Measurements from ENCODE around the gene PIM3. TPM values are rescaled to one million over a fixed set of nuclear protein-coding genes. Genes with fewer than 3 reads are reported as not detected.
A peak's percentile ranks its signal among the peaks of the same experiment; 100 is the strongest.
"Not testable (repeated sequence)": the region's sequence is repeated elsewhere in the genome, so short reads cannot be mapped to it uniquely, and the experiment has no call there.

PIM3 gene
- total and polyA plus RNA-seq, 9 donors: 7.3 to 291 (median 34.1) TPM

- H3K4me1 ChIP-seq (ENCODE audit: insufficient read depth): peaks cover 3% of the 10 kb centered on the region
- H3K9me3 ChIP-seq: no peaks in the 10 kb centered on the region
- intact Hi-C loops (cut with DNase I): no loop called here
- no peaks in the 10 kb centered on the region for H3K27me3 ChIP-seq
- TF ChIP-seq CTCF (IDR thresholded peaks at IDR 0.05) (peak in 1 of 3 donors; percentile 26), EP300 (IDR thresholded peaks at IDR 0.05) (no peak)
- 5 to 8% (median 5%) methylated on average over 35 to 90 of the region's 90 CpGs for WGBS, 3 donors
- H3K4me3 ChIP-seq: no peak overlapping the region
- no peak overlapping the region for H3K27ac ChIP-seq
- H3K36me3 ChIP-seq: no peaks in the 10 kb centered on the region
- peak in 4 of 5 donors; percentile 16 to 59 (median 42) for DNase-seq
Measured at GRCh38 chr22:49983148-49984042, 22.8 kb downstream of the PIM3 start.

- Histone ChIP-seq H3K9me3 (no peaks in the 10 kb centered on the region), H3K27ac (no peak overlapping the region), H3K4me3 (no peak overlapping the region), H3K36me3 (no peaks in the 10 kb centered on the region), H3K27me3 (no peaks in the 10 kb centered on the region), H3K4me1 (ENCODE audit: insufficient read depth) (peaks cover 3% of the 10 kb centered on the region)
- TF ChIP-seq POLR2A (IDR thresholded peaks at IDR 0.05) (no peak), EP300 (IDR thresholded peaks at IDR 0.05) (no peak), CTCF (IDR thresholded peaks at IDR 0.05) (no peak)
- 65 to 96% (median 95%) methylated on average over 2 of the region's 2 CpGs for WGBS, 3 donors
- DNase-seq: no peak
- intact Hi-C loops (cut with DNase I): no loop called here
Measured at GRCh38 chr22:49986325-49986724, 25.8 kb downstream of the PIM3 start.

- DNase-seq: peak in 1 of 5 donors; percentile 18
- intact Hi-C loops (cut with DNase I); H3K4me1 ChIP-seq (ENCODE audit: insufficient read depth): not testable (repeated sequence)
Measured at GRCh38 chr22:49989826-49990225, 29.3 kb downstream of the PIM3 start.

GRCh38 chr22:49991167-49991566, 30.6 kb downstream of the PIM3 start:
- no peak for TF ChIP-seq CTCF (IDR thresholded peaks at IDR 0.05)
- no peak for TF ChIP-seq EP300 (IDR thresholded peaks at IDR 0.05)
- TF ChIP-seq POLR2A (IDR thresholded peaks at IDR 0.05): no peak
- WGBS, 3 donors: 86 to 92% (median 89%) methylated on average over 6 of the region's 6 CpGs
- Histone ChIP-seq H3K9me3 (no peaks in the 10 kb centered on the region), H3K27me3 (no peaks in the 10 kb centered on the region), H3K27ac (no peak overlapping the region), H3K4me3 (no peak overlapping the region), H3K4me1 (ENCODE audit: insufficient read depth) (no peaks in the 10 kb centered on the region), H3K36me3 (no peaks in the 10 kb centered on the region)
- DNase-seq: no peak
- intact Hi-C loops (cut with DNase I): no loop called here

More at GRCh38 chr22:49989826-49990225, 29.3 kb downstream of the PIM3 start:
- H3K9me3 ChIP-seq, H3K27ac ChIP-seq, H3K36me3 ChIP-seq, H3K27me3 ChIP-seq, H3K4me3 ChIP-seq: not testable (repeated sequence)
- 89 to 94% (median 93%) methylated on average over 14 to 24 of the region's 24 CpGs for WGBS, 3 donors

- 86 to 91% (median 86%) methylated on average over 7 of the region's 7 CpGs for WGBS, 3 donors
- DNase-seq: peak in 1 of 5 donors; percentile 9
- TF ChIP-seq POLR2A (IDR thresholded peaks at IDR 0.05) (no peak), EP300 (IDR thresholded peaks at IDR 0.05) (no peak), CTCF (IDR thresholded peaks at IDR 0.05) (no peak)
- Histone ChIP-seq H3K36me3 (no peaks in the 10 kb centered on the region), H3K9me3 (no peaks in the 10 kb centered on the region), H3K4me1 (ENCODE audit: insufficient read depth) (no peaks in the 10 kb centered on the region), H3K4me3 (no peak overlapping the region), H3K27me3 (no peaks in the 10 kb centered on the region), H3K27ac (no peak overlapping the region)
- intact Hi-C loops (cut with DNase I): no loop called here
Measured at GRCh38 chr22:49991907-49992533, 31.4 kb downstream of the PIM3 start.
